HAP-1 (cell line): ENCODE results near the gene TNK2.

Source experiments
- DNase-seq, 2 experiments: peaks; one replicate each; pipeline ENCODE4 v3.0.0-alpha.2; 2016 to 2020; ENCODE audit warnings: low spot score in 2 of 2
- H3K27me3 ChIP-seq: fragments of 250-450 bp; sonication (Bioruptor Pico); 2 replicates; pipeline ENCODE4 v1.5.1; 2020; ENCODE audit warnings: low read depth, mild to moderate bottlenecking, moderate library complexity
- H3K36me3 ChIP-seq: fragments of 250-450 bp; sonication (Bioruptor Pico); replicated peaks from 2 replicates; pipeline ENCODE4 v1.5.1; 2020; ENCODE audit warnings: mild to moderate bottlenecking
- H3K4me1 ChIP-seq: fragments of 250-450 bp; sonication (Bioruptor Pico); 2 replicates; pipeline ENCODE4 v1.5.1; 2020; ENCODE audit warnings: mild to moderate bottlenecking
- H3K4me3 ChIP-seq: fragments of 250-450 bp; sonication (Bioruptor Pico); 2 replicates; pipeline ENCODE4 v1.5.1; 2020; ENCODE audit warnings: mild to moderate bottlenecking, moderate library complexity
- H3K9me3 ChIP-seq: fragments of 250-450 bp; sonication (Bioruptor Pico); 2 replicates; pipeline ENCODE4 v1.5.1; 2020; ENCODE audit warnings: mild to moderate bottlenecking, moderate library complexity
- in situ Hi-C: fragments of 300-500 bp; cut with MboI; formaldehyde crosslinking; loops from 3 replicates; pipeline ENCODE4 v1.14.3; 2020; ENCODE audit warnings: low sequenced_read_pairs, inconsistent platforms, mixed read lengths

Gene TNK2

GRCh38 chr3:195891431-195892104 lies 16.8 kb downstream of the TNK2 start:
- in situ Hi-C loops, result no loop called here
- H3K27me3 ChIP-seq, result no peaks in the 10 kb centered on the region
- peaks cover 9% of the 10 kb centered on the region for H3K4me1 ChIP-seq
- no peak for DNase-seq
- H3K9me3 ChIP-seq, result no peaks in the 10 kb centered on the region
- H3K36me3 ChIP-seq, result peaks cover 6% of the 10 kb centered on the region; the same call in 1 of the 2 replicates
- no peak overlapping the region for H3K4me3 ChIP-seq

- DNase-seq, result no peak
- Histone ChIP-seq H3K36me3 (peaks cover 7% of the 10 kb centered on the region; the same call in 1 of the 2 replicates), H3K27me3 (no peaks in the 10 kb centered on the region), H3K4me3 (no peak overlapping the region), H3K4me1 (peaks cover 2% of the 10 kb centered on the region; the same call in 1 of the 2 replicates), H3K9me3 (no peaks in the 10 kb centered on the region)
- in situ Hi-C loops, result no loop called here
These were observed 18.5 kb downstream of the TNK2 start for GRCh38 chr3:195889870-195890295.

DNA sequence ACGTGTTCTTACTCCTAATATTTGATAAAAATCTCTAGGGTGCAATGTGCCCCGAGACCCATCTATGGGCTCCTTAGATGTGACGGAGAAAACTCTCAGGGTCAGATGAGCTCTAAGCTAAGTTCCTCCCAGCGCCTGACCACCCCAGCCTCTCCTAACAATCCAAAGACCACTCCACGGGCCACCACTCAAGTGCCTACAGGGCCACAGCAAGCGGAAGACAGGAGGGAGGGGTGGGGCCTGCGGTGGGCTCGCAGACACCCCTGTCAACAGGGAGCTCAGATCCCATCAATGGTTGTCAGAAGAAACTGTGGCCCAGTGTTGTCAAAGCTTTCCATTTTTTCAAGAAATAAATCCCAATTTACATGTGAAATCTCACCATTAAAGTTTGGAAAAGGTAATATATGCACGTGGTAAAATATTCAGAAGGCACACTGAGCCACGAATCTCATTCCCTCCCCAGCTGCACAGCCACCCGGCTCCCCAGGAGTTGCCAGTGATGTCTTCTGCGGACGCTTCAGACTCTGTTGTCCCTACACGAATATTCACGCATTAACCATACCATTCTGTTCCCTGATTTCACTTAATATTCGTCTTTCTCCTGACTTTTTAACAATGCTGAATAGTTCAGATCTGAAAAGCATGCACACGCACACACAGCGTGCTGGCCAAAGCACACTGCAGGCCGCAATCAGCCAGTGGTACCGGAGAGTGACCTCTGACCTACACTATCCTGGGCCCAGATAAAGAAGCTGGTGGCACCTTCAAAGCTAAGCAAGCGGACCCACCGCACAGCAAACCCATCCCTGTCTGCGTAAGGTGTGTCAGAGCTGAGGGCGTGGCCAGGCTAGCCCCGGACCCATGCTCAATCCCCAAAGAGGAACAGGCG lies 19.1 kb downstream of the TNK2 start:
- Histone ChIP-seq H3K9me3 (no peaks in the 10 kb centered on the region), H3K36me3 (peaks cover 13% of the 10 kb centered on the region), H3K27me3 (no peaks in the 10 kb centered on the region), H3K4me3 (no peak overlapping the region), H3K4me1 (no peaks in the 10 kb centered on the region)
- in situ Hi-C loops, result no loop called here
- no peak for DNase-seq

- no peak for DNase-seq
- in situ Hi-C loops, result no loop called here
- Histone ChIP-seq H3K4me3 (no peak overlapping the region), H3K4me1 (no peaks in the 10 kb centered on the region), H3K36me3 (peaks cover 18% of the 10 kb centered on the region), H3K9me3 (no peaks in the 10 kb centered on the region), H3K27me3 (no peaks in the 10 kb centered on the region)
These were observed 20.0 kb downstream of the TNK2 start for GRCh38 chr3:195888311-195888761.

GRCh38 chr3:195887670-195888069 lies 20.7 kb downstream of the TNK2 start:
- H3K27me3 ChIP-seq, result no peaks in the 10 kb centered on the region
- peaks cover 25% of the 10 kb centered on the region for H3K36me3 ChIP-seq
- H3K4me1 ChIP-seq, result no peaks in the 10 kb centered on the region
- H3K4me3 ChIP-seq, result no peak overlapping the region
- in situ Hi-C loops, result no loop called here
- no peaks in the 10 kb centered on the region for H3K9me3 ChIP-seq
- no peak for DNase-seq

DNA sequence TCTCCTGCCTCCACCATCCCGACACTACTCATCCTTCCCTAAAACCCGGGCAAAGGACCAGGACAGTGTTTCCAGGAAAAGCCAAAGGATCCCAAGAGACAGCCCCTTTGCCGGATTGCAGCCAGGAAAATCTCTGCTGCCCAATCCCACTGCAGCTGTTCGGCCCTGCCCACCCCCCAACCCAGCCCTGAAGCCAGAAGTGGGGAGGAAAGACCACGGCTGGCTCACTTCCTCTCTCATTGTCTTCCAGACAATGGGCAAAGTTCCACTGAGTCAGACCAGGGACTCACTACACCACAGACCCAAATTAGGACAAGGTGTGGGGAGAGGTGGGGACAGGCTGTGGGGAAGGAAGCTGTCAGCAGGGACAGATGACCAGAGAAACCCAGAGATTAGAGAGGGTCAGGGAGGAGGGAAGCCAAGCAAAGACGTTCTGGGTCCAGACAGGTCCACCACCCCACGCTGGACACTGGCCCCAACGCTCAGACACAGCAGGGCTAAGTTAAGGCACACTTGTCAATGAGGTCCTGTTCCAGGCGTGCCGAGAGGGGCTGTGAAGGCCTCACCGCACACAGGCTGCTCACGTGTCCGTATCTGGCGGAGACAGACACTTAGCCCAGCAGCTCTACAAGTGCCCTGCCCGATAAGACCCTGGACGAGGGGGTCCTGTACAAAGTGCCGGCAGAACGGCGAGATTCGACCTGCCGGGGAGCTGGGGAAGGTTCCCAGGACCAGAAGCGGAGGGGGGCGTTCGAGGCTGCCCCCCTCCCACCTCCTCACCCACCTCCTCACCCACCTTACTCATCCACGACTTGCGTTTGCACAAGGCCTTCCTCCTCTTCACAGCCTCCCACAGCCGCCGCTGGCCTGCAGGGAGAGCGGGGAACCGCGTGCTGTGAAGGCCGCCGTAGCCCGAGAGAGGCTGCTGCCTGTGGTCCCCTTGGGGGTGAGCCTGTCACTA lies 21.9 kb downstream of the TNK2 start:
- no peak for DNase-seq
- H3K27me3 ChIP-seq, result no peaks in the 10 kb centered on the region
- no peaks in the 10 kb centered on the region for H3K4me1 ChIP-seq
- H3K36me3 ChIP-seq, result peaks cover 25% of the 10 kb centered on the region
- no peaks in the 10 kb centered on the region for H3K9me3 ChIP-seq
- no peak overlapping the region for H3K4me3 ChIP-seq
- in situ Hi-C loops, result no loop called here

- Histone ChIP-seq H3K4me1 (no peaks in the 10 kb centered on the region), H3K4me3 (no peak overlapping the region), H3K27me3 (no peaks in the 10 kb centered on the region), H3K36me3 (peaks cover 25% of the 10 kb centered on the region), H3K9me3 (no peaks in the 10 kb centered on the region)
- no peak for DNase-seq
- in situ Hi-C loops, result no loop called here
These were observed 23.1 kb downstream of the TNK2 start for GRCh38 chr3:195885036-195885891.

GRCh38 chr3:195884691-195885035 lies 23.7 kb downstream of the TNK2 start:
- in situ Hi-C loops, result no loop called here
- DNase-seq, result no peak
- no peaks in the 10 kb centered on the region for H3K27me3 ChIP-seq
- peaks cover 25% of the 10 kb centered on the region for H3K36me3 ChIP-seq
- H3K4me1 ChIP-seq, result no peaks in the 10 kb centered on the region
- H3K4me3 ChIP-seq, result no peak overlapping the region
- no peaks in the 10 kb centered on the region for H3K9me3 ChIP-seq

GRCh38 chr3:195883801-195884200 lies 24.6 kb downstream of the TNK2 start:
- no peaks in the 10 kb centered on the region for H3K9me3 ChIP-seq
- H3K36me3 ChIP-seq, result peaks cover 32% of the 10 kb centered on the region
- H3K27me3 ChIP-seq, result no peaks in the 10 kb centered on the region
- in situ Hi-C loops, result no loop called here
- DNase-seq, result no peak
- no peak overlapping the region for H3K4me3 ChIP-seq
- no peaks in the 10 kb centered on the region for H3K4me1 ChIP-seq

GRCh38 chr3:195883160-195883559 lies 25.2 kb downstream of the TNK2 start:
- no peaks in the 10 kb centered on the region for H3K4me1 ChIP-seq

GRCh38 chr3:195882002-195882441 lies 26.3 kb downstream of the TNK2 start:
- H3K9me3 ChIP-seq, result no peaks in the 10 kb centered on the region
- H3K4me3 ChIP-seq, result no peak overlapping the region
- no peak for DNase-seq
- H3K4me1 ChIP-seq, result no peaks in the 10 kb centered on the region
- H3K36me3 ChIP-seq, result peaks cover 39% of the 10 kb centered on the region
- in situ Hi-C loops, result no loop called here
- no peaks in the 10 kb centered on the region for H3K27me3 ChIP-seq

More at GRCh38 chr3:195883160-195883559, 25.2 kb downstream of the TNK2 start:
- Histone ChIP-seq H3K9me3 (no peaks in the 10 kb centered on the region), H3K4me3 (no peak overlapping the region), H3K36me3 (peaks cover 35% of the 10 kb centered on the region), H3K27me3 (no peaks in the 10 kb centered on the region)
- DNase-seq, result no peak
- in situ Hi-C loops, result no loop called here

DNA sequence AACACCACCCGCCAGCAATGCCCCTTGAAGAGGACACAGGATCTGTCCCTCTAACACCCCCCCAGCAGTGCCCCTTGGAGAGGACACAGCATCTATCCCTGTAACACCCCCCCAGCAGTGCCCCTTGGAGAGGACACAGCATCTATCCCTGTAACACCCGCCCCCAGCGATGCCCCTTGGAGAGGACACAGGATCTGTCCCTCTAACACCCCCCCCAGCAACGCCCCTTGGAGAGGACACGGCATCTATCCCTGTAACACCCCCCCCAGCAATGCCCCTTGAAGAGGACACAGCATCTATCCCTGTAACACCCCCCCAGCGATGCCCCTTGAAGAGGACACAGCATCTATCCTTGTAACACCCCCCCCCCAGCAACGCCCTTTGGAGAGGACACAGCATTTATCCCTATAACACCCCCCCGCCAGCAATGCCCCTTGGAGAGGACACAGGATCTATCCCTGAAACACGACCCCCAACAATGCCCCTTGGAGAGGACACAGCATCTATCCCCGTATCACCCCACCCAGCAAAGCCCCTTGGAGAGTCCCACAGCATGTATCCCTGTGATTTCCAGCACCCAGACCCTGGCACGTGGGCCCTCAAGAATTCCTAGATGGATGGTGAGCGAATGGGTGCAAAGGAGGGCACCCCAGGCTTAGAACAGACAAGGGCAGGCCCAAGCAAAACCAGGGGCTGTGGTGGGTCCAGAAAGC lies 26.9 kb downstream of the TNK2 start:
- H3K4me3 ChIP-seq, result no peak overlapping the region
- H3K27me3 ChIP-seq, result no peaks in the 10 kb centered on the region
- H3K9me3 ChIP-seq, result no peaks in the 10 kb centered on the region
- peaks cover 41% of the 10 kb centered on the region for H3K36me3 ChIP-seq
- H3K4me1 ChIP-seq, result no peaks in the 10 kb centered on the region
- no peak for DNase-seq
- in situ Hi-C loops, result no loop called here
